HG03159 (cell line): ENCODE results near the gene PXDC1.

Source experiments
- ATAC-seq: cut with Tn5 transposase; IDR thresholded peaks from one replicate; pipeline ENCODE4 v1.9.1; 2021; ENCODE audit warnings: mild to moderate bottlenecking, moderate library complexity; ENCODE audit not compliant: unreplicated experiment

The PXDC1 gene, protein sequence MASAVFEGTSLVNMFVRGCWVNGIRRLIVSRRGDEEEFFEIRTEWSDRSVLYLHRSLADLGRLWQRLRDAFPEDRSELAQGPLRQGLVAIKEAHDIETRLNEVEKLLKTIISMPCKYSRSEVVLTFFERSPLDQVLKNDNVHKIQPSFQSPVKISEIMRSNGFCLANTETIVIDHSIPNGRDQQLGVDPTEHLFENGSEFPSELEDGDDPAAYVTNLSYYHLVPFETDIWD

DNA sequence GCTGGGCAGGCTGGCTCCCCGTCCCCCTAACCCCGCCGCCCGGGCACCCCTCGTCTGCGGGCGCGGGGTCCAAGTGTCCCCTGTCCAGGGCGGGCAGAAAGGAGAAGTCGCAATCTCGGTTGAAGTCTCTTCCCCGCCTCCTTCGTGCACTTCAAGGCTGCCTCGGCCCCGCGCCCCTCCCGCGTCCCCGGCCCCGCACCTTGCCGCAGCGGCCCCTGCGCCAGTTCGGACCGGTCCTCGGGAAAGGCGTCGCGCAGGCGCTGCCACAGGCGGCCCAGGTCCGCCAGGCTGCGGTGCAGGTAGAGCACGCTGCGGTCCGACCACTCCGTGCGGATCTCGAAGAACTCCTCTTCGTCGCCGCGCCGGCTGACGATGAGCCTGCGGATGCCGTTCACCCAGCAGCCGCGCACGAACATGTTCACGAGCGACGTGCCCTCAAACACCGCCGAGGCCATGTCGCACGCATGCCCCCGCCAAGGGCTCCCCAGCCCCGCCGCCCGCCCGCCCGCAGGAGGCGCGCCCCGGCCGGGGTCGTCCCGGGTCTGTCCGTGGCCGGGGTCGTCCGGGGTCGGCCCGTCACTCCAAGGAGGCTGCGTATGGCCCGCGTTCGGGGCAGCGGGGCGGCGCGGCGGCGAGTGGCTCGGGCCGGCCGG is at the start of gene PXDC1:
Gene PXDC1 (minus strand): TSS at position 637 of the 653 bp plus-strand sequence. CDS start 182 bp downstream, at position 455.
- ATAC-seq = peak; percentile 17

DNA sequence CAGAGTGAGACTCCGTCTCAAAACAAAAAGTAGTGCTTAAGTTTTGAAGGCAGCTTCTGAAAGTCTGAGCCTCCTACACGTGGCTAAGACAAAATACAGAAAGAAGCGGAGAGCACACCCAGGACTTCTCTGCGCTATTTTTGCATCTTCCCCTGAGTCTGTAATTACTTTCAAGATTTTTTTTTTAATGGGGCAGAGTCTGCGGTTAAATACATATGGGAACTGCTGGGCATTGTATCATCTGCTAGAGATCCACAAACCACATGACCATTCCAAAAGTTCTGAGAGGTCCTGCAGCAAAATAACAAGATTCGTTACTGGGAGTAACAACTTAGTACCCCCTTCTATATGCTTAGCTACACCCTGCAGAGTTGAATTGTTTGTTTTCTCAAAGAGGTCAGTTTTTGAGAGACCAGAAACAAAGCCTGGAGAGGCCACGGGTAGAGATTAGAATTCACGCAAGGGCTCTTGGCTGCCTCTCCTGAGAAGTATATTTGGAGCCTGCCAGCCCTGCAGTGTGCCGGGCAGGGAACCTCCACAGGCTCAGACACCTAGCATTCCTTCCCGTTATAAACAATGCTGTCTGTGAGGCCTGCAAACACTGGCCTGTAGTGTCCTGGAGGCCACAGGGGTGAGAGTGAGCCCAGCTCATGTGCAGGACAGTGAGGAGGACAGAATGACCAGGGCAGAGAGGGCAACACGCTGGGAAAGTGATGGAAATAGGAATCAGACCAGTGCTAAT is 49.5 kb upstream of the PXDC1 start:
- no peak for ATAC-seq

DNA sequence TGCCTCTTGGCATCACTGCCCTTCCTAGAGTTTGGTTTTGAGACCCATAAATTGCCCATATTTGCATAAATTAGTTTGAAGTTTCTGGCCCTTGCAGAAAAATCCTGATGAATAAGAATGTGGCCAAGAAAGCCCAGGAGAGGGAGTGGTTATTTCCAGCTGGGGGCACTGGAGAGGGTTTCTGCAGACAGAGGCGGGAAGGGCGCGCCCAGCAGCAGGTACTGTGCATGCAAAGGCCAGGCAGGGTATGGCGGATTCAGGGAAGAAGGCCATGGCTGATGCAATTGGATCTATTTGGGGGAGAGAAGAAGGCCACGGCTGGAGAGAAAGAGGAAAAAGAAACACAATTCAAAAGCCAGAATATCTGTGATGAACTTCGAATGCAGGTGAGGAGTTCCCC is 48.2 kb upstream of the PXDC1 start:
- ATAC-seq = no peak

DNA sequence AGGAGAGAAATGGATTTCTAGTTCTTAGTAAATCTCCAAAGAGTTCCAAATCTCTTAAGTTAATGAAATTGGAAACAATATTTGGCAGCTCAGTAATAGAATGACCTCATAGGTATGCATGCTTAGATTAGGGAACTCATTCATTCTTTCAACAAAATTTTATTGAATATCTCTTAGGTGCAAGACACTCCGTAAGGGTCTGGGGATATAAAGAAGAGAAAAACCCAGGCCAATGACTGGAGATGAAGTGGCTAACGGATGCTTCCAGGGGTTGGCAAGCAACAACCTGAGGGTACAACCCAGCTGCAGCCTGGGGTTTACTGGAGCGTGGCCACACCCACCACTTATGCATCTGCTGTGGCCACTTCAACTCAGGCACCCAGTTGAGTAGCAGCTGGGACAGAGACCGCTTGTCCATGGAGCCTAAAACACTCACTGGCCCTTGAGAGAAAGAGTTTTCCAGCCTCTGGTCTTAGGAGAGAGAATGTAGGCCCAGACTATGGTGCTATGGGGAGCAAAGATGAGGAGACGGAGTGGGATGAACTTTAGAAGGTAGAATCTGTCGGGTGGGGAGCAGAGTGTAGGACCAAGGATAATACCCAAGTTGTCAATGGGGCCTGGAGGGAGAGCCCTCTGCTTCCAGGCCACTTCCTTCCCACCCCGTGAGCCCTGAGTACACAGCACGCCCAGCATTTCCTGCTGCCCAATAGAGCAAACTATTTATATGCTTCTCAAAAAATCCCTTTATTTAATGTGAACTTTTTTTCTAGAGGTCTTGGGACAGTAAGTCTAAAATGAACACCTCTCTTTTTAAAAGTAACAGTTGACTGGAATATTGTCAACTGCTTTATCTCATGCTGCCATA is 46.8 kb upstream of the PXDC1 start:
- ATAC-seq = no peak

DNA sequence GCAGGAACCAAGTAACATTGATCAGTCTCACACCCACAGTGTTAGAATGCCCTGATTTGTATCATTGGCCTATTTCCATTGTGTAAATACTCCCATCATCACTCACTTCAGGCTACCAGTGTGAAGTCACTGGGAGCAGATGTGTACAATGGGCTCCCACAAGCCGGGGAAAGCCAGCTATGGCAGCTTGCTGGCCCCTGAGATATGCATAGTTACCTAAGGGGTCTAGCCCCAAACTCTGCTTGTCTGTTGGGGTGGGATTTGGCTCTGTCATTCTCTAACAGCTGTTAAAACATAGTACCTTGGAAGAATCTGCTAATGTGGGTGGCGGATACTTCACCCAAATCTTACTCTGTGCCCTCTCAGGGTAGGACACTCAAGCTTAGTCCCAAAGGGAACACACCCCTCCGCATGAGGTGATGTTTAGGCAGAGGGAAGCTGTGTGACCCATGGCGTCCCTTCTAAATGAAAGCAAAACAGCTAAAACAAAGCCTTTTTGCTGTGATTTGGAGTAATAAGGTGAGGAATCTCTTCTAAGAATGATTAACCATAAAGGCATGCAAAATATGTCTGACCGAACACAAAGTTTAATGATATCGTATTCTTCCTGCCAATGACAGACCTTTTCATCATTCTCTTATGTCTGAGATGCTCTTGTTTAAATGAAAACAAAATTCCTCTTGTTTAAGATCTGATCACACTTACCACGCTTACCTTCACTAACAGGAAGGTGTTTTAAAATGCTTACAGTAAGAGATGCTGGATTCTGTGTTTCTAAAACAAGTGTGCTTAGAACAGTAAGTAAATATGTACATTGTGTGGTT is 45.9 kb upstream of the PXDC1 start:
- ATAC-seq = no peak

DNA sequence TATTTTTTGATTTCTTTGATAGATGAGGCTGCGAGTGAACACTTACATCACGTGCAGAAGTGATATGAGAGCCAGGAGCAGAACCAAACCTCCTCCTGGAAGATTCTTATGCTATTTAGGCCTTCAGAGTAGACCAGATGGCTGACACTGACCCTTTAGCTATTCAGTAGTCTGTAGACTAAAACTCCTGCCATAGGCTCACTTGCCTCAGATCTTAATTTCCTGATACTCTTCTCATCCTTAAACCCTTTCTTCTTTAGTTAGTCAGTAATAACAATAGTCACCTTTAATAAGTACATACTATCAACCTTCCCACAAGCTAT is 45.2 kb upstream of the PXDC1 start:
- ATAC-seq = no peak

DNA sequence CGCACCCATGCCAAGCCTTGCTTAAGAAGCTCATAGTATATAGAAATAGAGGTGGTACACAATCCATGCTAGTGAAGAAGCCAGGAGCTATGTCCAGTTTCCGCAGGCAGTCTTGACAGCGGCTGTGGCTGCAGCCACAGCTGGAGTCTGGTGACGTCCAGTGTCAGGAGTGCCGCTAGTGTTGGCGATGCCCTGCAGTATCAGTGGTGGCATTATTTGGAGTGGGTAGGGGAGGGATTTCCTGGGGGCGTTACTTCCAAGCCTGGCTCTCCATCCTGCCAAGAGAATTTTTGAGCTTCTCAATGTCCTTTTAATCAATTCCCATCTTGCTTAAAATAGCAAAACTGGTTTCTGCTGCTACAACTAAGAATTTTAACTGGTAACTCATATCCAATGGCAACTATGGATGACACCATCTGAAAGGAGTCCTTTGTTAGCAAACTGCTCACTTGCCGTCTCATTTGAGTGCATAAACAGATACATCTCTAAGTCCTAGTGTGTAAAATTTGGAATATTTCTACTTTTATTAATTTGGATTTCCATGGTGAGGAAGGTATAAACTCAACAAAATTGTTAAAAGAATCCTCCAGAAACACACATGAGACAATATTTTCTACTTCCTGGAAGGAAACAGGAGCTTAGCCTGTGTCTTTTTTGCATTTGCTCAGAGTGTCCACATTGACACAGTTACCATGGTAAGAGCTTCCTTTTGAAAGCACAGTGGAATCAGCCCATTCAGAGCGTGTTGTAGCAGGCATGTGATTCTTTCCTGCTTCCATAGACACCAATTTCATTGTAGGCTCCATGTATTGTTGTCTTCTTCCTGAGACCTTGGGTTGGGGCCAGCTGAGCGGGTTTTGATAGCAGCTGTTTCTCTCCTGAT is 44.6 kb upstream of the PXDC1 start:
- no peak for ATAC-seq

DNA sequence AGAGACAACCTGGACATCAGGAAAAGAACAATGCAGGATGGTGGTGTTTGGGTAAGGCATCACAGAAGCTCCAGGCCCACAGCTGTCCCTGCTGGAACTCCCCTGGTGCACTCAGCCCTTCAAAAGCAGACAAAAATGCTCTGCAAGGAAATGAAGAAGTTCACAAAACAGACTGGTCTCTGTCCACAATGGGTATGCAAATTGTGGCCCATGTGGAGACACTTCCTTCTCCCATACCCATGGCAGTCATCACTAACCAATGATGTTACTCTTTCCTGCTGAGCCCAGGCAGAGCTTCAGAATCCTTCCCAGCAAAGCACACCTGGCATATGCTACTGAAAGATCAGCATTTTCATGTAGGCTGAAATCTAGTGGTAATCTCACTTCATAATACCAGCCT is 42.6 kb upstream of the PXDC1 start:
- peak; percentile 55 for ATAC-seq

DNA sequence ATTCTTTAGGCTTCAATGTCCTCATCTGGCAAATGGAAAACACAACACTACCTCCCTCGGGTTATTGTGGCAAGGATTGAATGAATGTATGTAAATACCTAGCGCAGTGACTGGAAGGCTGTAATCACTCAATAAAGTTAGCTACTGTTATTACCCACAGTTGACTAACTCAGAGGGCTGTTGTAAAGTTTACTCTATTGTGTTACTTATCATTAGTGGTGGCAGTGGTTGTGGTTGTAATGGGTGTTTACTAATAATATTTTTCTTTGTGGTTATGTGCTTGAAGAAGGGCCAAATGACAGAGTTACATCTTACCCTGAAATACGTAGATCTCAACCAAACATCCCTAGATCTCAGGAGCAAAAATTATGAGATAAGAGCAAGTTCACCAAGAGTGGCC is 42.0 kb upstream of the PXDC1 start:
- ATAC-seq = no peak

DNA sequence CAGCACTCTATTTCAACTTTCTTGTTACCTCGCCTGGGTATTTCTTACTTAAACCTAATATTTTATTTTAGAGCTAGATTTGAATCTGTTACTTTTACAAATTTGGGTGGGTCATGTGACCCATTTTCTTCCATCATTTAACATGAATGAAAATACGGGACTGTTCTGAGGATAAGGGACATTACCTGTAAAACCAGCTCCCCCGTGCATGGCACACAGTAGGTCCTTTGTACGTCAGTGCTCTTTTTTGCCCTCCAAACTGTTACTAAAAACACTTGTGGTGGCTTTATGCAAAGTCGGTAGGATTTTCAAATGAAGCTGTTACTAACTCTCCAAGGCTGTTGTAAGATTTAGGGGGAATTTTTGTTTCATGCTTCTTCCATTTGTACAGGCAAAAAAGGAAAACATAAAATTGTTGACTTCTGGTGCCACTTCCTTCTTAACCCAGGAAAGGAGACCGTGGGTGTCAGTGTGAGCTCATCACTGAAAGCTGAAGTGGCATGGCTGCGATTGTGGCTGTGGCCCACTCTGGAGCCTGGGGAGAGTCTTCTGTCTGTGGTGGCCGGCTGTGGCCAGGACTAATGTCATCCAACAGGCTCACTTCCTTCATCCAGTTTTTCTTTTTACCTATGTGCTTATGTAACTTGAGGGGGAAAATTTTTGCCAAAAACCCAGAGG is 40.2 kb upstream of the PXDC1 start:
- ATAC-seq = no peak

DNA sequence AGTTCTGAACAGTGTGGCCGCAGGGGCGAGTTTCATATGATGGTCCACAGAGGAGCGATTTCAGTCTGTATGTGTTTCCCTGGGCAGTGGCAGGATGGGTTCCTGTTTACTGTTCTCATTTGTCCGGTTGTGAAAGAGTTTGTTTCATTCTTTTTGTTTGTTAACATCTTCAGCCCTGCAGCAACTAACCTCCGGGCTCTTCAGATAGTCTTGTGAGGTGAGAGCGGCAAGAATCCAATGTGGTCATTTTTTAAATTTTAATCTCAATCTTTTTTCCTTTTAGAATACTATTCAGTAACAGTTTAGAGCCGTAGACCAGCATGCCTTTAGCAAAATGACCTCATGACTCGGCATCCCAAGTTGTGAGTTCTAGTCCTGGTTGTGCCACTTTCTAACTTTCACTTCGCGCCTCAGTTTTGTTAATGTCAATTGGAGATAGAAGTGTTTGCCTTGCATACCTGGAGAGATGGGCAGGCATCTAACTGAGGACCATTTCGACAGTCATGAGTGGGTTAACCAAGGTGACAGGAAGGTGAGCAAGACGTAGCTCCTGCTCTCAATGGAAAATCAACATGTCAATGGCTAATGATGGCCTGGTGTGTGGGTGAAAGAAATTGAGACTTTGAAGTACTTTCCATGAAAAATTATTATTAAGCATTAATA is 38.5 kb upstream of the PXDC1 start:
- no peak for ATAC-seq

DNA sequence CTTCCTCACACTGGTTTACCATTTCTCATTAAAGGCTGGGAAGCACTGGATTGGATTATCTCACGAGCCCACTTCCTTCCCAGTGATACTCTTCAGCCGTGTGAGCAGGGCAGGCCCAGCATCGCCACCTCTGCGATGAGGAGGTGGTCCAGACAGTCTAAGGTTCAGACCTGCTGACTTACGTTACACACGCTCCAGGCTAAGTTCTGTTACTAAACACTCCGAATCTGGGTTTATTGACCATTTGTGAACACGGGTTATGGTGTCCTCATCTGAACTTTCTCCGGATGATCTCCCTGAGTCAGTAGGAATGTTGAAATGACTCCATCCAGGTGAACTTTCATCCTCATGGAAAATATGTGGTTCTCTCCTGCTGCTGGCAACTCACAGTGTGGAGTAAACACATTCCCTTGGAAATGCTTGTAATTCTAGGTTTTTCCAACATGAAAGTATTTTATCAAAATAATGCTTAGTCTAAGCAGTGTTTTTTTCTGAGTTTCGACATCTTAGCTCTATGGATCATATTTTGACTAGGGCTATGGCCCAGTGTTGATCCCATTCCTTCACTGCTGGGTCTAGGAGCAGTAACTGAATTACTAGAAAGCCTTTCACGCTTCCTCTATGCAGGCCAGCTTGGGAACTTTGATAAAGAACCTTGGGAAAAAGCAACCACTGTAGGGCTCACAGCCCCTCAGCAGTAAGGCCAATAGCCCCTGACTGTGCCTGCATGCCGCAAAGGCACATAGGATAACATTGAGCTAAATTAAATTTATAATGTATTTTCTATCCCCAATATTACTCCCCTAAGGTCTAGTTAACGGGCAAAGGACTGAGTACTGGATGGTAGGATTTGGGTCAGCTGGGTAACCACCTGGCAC is 37.7 kb upstream of the PXDC1 start:
- no peak for ATAC-seq

DNA sequence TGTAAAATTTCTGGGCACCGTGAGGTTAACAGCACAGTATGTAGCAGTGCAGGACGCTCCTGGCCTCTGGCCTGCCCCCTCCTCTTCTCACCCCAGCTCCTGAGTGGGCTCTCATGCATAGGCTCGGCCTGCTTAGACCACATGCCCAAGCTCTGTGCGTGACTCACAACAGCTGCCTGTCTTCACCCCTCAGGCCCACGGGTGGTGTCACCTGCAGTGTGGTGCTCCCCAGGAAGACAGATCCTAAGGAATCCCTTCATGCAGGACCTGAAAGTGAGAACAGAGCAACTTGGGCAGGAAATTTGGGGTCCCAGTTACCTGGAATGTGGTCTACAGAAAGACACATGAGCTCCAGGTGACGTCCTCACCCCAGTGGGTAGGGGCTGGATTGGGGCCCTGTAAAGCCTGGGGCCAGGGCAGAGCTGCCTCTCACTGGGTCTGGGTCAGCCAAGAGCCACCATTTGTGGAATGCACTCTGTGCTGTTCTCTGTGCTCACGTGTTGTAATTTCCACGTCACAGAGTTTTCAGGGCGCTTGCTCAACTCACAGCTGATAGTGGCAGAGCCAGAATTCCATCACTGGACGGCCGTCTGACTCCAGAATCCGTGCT is 37.0 kb upstream of the PXDC1 start:
- ATAC-seq = no peak

DNA sequence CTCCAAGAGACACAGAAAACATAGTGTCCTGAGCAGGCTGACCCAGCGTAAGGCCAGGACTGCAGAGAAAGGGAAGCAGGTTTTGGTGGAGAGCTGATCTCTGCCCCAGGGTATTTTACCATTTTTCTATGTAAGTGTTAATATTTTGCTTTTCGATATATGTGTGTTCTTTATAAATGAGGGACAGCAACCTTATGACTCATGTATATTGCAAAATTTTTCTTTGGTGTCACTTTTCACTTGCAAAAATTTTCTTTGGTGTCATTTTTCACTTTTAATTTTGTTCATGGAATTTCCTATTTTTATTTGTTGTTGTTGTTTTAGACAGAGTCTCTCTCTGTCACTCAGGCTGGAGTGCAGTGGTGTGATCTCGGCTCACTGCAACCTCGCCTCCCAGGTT is 34.6 kb upstream of the PXDC1 start:
- ATAC-seq = no peak

DNA sequence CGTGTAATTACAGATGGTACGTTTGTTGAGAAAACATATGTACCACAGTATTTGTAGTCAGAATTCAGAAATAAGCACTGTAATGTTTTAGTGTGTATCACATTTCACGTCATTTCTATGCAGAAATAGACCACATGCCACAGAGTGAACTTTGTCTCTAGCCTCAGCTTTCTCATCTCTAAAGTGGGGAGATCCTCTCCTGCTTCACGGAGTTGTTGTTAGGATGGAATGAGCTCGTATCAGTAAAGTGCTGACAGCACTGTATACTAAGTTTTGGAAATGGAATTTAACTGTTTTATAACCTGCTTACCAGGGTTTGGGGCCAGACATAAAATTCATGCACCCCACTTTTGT is 34.2 kb upstream of the PXDC1 start:
- ATAC-seq = no peak

DNA sequence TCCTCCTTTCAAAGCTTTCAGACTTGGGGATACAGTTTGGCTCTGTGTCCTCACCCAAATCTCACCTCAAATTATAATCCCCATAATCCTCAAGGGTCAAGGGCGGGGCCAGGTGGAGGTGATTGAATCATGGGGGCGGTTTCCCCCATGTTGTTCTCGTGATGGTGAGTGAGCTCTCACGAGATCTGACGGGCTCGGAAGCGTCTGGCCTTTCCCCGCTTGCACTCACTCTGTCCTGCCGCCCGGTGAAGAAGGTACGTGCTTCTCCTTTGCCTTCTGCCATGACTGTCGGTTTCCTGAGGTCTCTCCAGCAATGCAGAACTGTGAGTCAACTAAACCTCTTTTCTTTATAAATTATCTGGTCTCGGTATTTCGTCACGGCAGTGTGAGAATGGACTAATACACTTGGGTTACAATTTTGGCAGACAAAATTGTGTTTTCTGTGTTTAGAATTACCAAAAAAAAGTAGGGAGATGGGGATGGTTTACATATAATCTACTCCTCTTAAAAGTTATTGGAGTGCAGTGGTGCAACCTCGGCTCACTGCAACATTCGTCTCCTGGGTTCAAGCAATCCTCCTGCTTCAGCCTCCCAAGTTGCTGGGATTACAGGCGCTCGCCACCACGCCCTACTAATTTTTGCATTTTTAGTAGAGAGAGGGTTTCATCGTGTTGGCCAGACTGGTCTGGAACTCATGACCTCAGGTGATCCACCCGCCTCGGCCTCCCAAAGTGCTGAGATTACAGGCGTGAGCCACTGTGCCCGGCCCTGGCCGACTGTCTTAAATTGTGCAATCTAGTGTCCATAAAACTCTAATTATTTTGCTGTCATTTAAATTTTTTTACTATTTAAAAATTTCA is 33.6 kb upstream of the PXDC1 start:
- no peak for ATAC-seq
